ENCODE data around the gene OR52I2.
A peak's percentile ranks its signal among the peaks of the same experiment; 100 is the strongest.

Gene OR52I2

DNA sequence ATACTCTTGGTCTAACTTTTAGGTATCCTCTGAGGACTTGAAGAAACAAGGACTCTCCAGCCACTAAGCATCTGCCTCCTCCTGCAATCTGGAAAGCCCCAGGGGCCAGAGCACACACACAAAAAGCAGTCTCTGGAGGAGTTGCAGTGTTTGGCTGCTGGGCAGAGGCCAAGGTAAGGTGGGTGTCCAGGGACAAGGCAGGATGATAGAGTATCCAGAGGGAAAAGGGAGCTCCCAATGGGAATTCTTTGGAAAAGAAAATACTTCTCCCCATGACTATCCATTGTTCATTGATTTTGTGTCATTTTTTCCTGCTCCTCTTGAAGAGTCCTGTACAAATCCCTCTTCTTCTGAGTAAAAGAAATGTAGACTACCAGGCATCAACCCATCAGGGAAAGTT is at the start of gene OR52I2:
TSS of gene OR52I2 (plus strand) at position 301 of the 400 bp plus-strand sequence.
- no peak for DNase-seq (ENCODE audit: low read depth)

DNA sequence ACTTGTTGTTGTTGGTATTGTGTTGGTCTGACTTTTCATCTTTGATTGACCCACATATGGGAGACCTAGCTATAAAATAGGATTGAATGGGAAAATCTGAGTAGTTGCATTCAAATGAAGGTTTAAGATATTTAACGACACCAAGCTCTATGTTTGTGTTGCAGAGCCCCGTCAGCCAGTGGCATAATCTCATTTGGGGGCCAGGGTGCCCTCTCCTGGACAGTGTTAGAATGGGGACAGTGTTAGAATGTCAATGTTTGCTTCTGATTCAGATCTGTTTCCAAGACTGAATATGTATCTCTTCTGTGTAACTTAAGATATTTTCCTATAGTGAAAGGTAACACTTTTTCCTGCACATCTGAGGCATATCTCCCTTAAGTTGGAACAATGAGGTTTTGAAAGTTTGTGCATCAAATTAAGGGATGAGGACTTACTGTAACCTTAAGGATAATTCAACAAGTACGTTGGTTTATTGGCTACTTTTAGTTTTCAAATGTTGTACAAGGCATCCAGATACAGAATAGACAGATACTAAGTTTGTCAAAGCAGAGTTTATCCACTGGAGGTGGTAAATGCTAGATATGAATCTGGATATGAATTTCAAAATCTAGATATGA is 41.8 kb upstream of the OR52I2 start:
- DNase-seq (ENCODE audit: low read depth), result peak; percentile 20

- no peak for DNase-seq (ENCODE audit: low read depth)
These were observed 40.5 kb upstream of the OR52I2 start for GRCh38 chr11:4541071-4541470.

DNA sequence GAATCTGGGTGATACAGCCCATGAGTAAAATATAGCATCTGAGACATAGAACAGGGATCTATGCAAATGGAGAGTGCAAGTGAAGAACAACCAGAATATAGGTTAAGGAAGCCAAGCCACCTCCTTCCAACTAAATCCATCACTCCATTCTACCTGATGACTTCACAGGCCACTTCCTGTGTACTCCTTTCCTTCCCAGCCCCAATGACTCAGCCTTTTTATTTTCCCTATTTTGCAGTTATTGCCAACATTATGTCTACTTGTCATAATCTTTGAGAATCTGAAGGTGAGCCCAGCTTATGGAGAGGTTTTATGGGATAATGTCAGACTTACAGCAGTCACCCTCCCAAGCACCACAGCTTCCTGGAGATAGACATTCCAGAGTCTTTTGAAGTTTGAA is 38.0 kb upstream of the OR52I2 start:
- DNase-seq (ENCODE audit: low read depth), result no peak

DNA sequence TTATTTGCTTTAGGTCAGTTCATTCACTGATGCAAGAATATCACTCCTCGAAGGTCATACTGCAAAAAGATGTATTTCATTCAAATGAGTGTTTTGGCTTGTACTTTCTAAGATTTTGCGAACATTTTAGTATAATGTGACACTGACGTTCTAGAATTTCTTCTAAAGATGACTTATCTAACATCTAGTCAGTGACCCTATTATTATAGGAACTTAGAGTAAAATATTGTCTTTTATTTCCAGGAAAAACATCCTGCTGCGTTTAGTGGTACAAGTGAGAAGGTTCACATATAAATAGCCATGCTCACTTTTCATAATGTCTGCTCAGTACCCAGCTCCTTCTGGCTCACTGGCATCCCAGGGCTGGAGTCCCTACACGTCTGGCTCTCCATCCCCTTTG is 36.7 kb upstream of the OR52I2 start, which contains the start of gene OR52M1:
TSS of gene OR52M1 (plus strand) at position 301 of the 400 bp plus-strand sequence. CDS start at position 301, 0 bp downstream.
- no peak for DNase-seq (ENCODE audit: low read depth)

- no peak for DNase-seq (ENCODE audit: low read depth)
These were observed 34.7 kb upstream of the OR52I2 start for GRCh38 chr11:4546878-4547277.

- no peak for DNase-seq (ENCODE audit: low read depth)
These were observed 34.1 kb upstream of the OR52I2 start for GRCh38 chr11:4547416-4547815.

- DNase-seq (ENCODE audit: low read depth), result no peak
These were observed 30.1 kb upstream of the OR52I2 start for GRCh38 chr11:4551346-4551979.

- DNase-seq (ENCODE audit: low read depth), result no peak
These were observed 21.8 kb upstream of the OR52I2 start for GRCh38 chr11:4559527-4560440.

- DNase-seq (ENCODE audit: low read depth), result no peak
These were observed 21.1 kb upstream of the OR52I2 start for GRCh38 chr11:4560467-4560866.

- DNase-seq (ENCODE audit: low read depth), result no peak
These were observed 16.2 kb upstream of the OR52I2 start for GRCh38 chr11:4565371-4565770.

DNA sequence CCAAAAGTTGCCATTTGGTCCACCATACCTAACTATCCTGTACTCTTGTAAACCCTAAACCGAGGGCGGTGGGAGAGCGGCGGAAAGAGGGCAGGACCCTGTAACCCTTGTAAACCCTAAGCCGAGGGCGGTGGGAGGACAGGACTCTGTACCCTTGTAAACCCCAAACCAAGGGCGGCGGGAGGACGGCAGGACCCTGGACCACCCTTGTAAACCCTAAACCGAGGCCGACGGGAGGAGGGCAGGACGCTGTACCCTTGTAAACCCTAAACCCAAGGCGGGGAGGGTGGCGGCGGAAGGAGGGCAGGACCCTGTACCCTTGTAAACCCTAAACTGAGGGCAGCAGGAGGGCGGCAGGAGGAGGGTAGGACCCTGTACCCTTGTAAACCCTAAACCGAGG is 12.5 kb upstream of the OR52I2 start:
- DNase-seq (ENCODE audit: low read depth), result no peak

DNA sequence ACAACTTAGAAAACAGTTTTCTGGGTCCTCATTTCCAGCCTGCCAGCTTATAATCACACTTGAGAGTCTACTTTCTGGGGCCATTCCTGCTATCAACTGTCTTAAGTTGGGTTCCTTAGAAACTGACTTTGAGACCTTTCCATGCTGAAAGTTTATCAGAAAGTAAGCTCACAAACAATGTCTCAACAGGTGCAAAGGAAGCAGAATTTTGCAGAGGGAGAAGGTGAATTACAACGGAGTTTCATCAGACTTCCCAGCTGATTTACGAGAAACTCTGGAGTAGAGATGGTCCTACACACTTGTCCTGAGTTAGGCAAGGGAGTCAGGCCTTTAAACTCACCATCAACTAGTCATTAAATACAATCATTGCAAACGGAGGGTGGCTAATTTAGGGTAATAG is 4.7 kb upstream of the OR52I2 start:
- DNase-seq (ENCODE audit: low read depth), result no peak

DNA sequence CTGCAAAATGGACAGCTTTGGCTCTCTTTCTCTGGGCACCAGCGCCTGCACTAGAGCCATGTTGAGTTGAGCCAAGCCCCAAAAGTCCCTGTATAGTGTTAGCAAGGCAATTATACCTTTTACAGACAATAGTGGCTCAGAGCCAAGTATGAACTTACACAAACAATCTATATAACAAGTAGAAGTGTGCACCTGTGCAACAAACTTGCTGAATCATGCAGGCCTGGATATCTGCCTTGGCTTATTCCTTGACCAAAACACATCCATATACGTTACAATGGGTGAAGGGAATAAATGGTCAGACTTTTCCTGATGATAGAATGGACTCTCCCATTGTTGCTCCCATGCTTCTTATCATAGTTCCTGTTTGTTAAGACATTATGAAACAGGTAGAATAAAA is 3.8 kb upstream of the OR52I2 start:
- DNase-seq (ENCODE audit: low read depth), result no peak

DNA sequence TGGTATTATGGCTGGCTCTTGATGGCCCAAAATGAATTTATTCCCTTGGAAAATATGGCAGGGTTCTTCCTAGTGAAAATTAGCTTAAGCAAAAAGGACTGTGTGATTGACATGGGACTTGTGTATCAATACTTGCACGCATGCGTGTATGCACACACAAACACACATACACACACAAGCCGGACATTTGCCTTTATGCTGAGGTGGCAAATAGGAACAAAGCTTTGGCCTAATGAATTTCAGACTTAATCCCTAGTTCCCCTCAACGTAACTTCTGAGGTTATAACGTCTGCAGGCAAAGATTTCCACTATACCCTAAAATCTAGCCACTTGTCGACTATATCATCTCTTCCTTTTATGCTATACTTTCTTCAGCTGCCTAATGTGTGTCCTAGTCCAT is 2.9 kb upstream of the OR52I2 start:
- no peak for DNase-seq (ENCODE audit: low read depth)

- DNase-seq (ENCODE audit: low read depth), result no peak
These were observed 1.4 kb upstream of the OR52I2 start for GRCh38 chr11:4580124-4580523.

DNA sequence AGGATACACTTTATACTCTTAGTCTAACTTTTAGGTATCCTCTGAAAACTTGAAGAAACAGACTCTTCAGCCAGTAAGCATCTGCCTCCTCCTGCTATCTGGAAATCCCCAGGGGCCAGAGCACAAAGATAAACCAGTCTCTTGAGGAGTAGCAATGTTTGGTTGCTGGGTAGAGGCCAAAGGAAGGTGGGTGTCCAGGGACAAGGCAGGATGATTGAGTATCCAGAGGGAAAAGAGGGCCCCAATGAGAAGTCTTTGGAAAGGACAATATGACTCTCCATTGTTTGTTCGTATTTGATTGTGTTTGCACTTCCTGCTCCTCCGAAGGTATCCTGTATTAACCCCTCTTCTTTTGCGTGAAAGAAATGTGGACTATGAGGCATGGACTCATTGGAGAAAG is 7.5 kb downstream of the OR52I2 start:
- DNase-seq (ENCODE audit: low read depth), result no peak

DNA sequence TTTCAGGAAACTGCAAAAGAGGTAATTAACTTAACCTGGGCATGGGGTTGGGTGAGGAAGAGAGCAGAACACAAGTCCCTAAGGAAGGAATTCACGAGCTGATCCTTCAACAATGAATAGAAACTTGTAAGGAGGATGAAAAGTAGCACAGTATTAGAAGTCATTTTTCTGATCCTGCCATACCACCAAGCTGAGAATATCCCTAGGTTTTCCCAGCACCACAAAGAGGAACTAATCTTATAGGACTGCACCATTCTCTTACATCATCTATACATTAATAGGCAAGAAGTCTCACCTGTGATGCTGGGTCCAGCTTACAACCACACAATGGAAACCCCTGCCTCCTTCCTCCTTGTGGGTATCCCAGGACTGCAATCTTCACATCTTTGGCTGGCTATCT is 12.2 kb downstream of the OR52I2 start, which contains the start of gene OR52I1:
TSS of gene OR52I1 (plus strand) at position 301 of the 400 bp plus-strand sequence. CDS start at position 301, 0 bp downstream.
- DNase-seq (ENCODE audit: low read depth), result no peak

- DNase-seq (ENCODE audit: low read depth), result no peak
These were observed 23.5 kb downstream of the OR52I2 start for GRCh38 chr11:4605057-4605456.

DNA sequence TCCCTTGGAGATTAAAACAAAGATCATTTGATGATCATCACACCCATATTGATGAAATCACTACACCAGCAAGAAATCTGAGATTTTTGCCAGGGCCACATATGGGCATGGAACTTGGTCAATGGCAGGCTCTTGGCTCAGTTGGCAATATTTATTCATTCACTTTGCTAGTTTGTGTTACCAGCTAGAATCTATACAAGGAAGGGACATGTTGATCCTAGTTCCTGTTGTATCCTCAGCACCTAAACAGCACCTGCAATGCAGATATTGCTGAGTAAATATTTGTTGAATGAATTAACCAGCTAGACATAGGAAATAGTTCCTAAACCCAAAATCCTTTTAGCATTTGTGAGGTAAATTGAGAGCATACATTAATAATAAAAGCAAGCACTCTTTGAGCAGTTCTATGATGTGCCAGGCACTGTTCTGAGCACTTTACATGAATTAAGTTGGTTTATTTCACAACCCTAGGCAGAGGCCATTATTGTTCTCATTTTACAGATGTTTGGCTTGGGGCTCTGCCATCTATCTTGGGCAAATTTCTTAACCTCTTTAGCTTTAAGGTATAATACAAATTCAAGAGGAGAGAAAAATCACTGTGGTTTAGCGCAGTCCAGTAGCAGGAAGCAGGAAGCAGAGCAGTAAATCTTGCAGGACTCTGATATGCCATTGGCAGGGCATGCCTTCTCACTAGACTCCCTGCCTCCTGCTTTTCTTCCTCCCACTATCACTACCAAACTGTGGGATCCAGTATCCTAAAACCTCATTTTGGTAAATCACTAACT is 24.9 kb downstream of the OR52I2 start:
- no peak for DNase-seq (ENCODE audit: low read depth)

DNA sequence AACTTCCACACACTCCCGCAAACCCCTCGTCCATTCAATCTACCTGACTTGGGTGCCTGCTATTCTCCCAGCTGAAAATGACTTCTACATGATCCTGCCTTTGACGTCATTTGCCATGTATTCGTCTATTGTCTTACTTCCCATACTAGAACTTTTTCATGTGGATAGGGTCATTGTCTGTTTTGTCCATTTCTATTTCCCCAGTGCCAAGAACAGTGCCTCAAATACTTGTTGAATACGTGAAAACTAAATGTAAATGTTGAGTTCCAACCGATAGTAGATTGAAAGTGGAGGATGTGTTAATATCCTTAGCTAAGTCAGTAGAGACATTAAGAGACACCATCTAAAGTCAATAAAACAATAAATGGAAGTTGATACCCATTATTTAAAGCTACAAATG is 25.6 kb downstream of the OR52I2 start:
- DNase-seq (ENCODE audit: low read depth), result no peak
